SJSA1 (cell line): Measurements from ENCODE around the gene CTNNA3. TPM values are rescaled to one million over a fixed set of nuclear protein-coding genes. Genes with fewer than 3 reads are reported as not detected.
"Not testable (repeated sequence)": the region's sequence is repeated elsewhere in the genome, so short reads cannot be mapped to it uniquely, and the experiment has no call there.

Experiments used
- DNase-seq, 2 experiments: peaks; one replicate each; pipeline ENCODE4 v3.0.0-alpha.2; 2015 to 2020; ENCODE audit warnings: low spot score in 2 of 2, low read depth in 1 of 2
- H3K27ac ChIP-seq: fragments of 250-450 bp; sonication (Bioruptor Pico); 2 replicates; pipeline ENCODE4 v1.5.1; 2020; ENCODE audit warnings: mild to moderate bottlenecking, moderate library complexity
- H3K27me3 ChIP-seq: fragments of 250-450 bp; sonication (Bioruptor Pico); replicated peaks from 2 replicates; pipeline ENCODE4 v1.5.1; 2020; ENCODE audit warnings: mild to moderate bottlenecking, moderate library complexity
- H3K36me3 ChIP-seq: fragments of 250-450 bp; sonication (Bioruptor Pico); 2 replicates; pipeline ENCODE4 v1.5.1; 2020; ENCODE audit warnings: mild to moderate bottlenecking
- H3K4me1 ChIP-seq: fragments of 250-450 bp; sonication (Bioruptor Pico); replicated peaks from 2 replicates; pipeline ENCODE4 v1.6.1; 2021; ENCODE audit warnings: mild to moderate bottlenecking
- H3K4me3 ChIP-seq: fragments of 250-450 bp; sonication (Bioruptor Pico); 2 replicates; pipeline ENCODE4 v1.5.1; 2020; ENCODE audit warnings: mild to moderate bottlenecking
- H3K9me3 ChIP-seq: fragments of 250-450 bp; sonication (Bioruptor Pico); replicated peaks from 2 replicates; pipeline ENCODE4 v1.5.1; 2020; ENCODE audit warnings: mild to moderate bottlenecking
- total RNA-seq: library from RNA; depleted of rRNA; stranded (reverse); fragments of >200 nt; shearing (Covaris generic); gene quantifications from 2 replicates; pipeline ENCODE4 v1.2.3, GENCODE V29; 2014

The CTNNA3 gene
- total RNA-seq, 1 experiment from 2014 or later = 0.18 TPM

DNA sequence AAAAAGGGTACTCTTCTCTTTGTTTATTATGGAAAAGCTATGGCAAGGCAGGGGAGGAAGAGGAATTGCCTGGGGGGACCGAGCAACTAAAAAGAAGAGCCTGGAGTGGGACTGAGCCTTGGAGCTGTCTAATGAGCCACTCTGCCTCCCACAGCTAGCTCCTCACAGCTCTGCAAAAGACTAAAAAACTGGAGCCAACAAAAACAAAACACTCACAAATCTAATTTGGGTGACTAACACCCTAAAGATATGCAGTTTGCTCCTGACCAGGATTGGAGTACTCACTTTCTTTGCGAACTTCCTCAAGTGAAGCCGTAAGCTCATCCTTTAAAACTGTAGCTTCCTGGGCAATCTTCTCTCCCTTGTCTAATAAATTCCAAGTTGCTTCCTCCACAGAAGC, 89.4 kb downstream of the CTNNA3 start:
- DNase-seq = peak; percentile 74 to 81
- H3K4me1 ChIP-seq = peaks cover 56% of the 10 kb centered on the region
- no peak overlapping the region for H3K4me3 ChIP-seq
- H3K9me3 ChIP-seq = no peaks in the 10 kb centered on the region
- H3K27me3 ChIP-seq = no peaks in the 10 kb centered on the region
- peak overlapping the region; percentile 60 for H3K27ac ChIP-seq
- no peaks in the 10 kb centered on the region for H3K36me3 ChIP-seq

DNA sequence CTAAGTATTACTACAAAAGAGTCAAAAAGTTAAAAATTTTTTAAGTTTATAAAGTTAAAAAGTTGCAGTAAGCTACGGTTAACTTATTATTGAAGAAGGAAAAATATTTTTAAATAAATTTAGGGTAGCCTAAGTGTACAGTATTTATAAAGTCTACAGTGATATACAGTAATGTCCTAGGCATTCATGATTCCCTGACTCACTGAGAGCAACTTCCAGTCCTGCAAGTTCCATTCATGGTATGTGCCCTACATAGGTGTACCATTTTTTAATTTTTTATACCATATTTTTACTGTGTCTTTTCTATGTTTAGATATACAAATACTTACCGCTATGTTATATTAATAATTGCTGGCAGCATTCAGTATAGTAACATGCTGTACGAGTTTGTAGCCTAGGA, 92.3 kb downstream of the CTNNA3 start:
- no peak overlapping the region for H3K4me3 ChIP-seq
- peaks cover 37% of the 10 kb centered on the region for H3K4me1 ChIP-seq
- no peak overlapping the region for H3K27ac ChIP-seq
- H3K9me3 ChIP-seq = no peaks in the 10 kb centered on the region
- H3K27me3 ChIP-seq = no peaks in the 10 kb centered on the region
- H3K36me3 ChIP-seq = no peaks in the 10 kb centered on the region
- no peak for DNase-seq

DNA sequence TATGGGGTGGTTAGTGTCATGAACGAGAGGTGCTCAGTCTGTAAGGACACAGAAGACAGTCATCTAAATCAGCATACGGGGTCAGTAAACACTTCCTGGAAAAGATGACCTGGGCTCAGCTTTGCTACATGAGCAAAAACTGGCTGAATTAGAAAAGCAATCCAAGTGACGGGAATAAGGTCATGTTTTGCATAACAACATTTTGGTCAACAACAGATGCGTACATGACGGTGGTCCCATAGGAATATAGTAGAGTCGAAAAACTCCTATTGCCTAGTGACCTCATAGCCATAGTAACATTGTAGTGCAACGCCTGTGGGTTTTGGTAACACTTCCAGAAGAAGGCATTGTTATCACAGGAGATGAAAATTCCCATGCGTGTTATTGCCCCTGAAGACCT, 92.9 kb downstream of the CTNNA3 start:
- Histone ChIP-seq H3K9me3 (no peaks in the 10 kb centered on the region), H3K27me3 (no peaks in the 10 kb centered on the region), H3K27ac (peak overlapping the region; percentile 39), H3K4me3 (no peak overlapping the region), H3K36me3 (no peaks in the 10 kb centered on the region), H3K4me1 (peaks cover 37% of the 10 kb centered on the region)
- DNase-seq = no peak

DNA sequence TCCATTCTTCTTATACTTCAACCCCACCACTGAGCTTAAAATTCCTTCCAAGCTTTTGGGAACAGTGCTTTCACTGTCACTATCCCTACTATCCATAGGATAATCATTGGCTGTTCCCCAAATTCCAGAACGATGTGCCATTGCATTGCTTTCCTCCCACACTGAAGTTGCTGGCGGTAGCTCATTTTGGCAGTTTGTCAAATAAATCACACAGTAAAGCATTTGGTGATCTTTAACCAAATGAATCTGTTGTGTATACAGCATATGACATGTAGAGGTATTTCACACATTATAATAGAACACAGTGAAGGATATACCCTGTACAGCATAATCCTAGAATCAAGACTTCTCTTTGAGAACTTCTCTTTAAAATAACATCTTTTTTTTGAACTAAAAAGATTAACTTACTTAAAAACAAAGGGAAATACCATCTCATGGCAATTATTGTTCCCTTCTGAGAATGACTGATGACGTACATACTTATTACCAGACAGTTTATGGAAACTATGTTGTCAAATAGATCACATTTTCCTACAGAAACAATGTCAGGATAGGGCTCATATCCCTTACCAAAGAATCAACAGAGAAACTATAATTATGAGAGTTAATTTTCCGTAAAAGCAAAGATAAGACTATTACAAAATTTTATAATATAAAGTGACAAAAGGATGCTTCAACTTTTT, 93.6 kb downstream of the CTNNA3 start:
- peak overlapping the region; percentile 39 for H3K27ac ChIP-seq
- H3K36me3 ChIP-seq = no peaks in the 10 kb centered on the region

GRCh38 chr10:67599597-67599996, 96.4 kb downstream of the CTNNA3 start:
- no peaks in the 10 kb centered on the region for H3K9me3 ChIP-seq
- no peaks in the 10 kb centered on the region for H3K36me3 ChIP-seq
- H3K27me3 ChIP-seq = no peaks in the 10 kb centered on the region
- H3K4me1 ChIP-seq = peaks cover 17% of the 10 kb centered on the region
- no peak for DNase-seq
- H3K27ac ChIP-seq = no peak overlapping the region
- no peak overlapping the region for H3K4me3 ChIP-seq

More for the DNA sequence above, 93.6 kb downstream of the CTNNA3 start:
- DNase-seq = peak; percentile 68 to 73
- Histone ChIP-seq H3K4me3 (no peak overlapping the region), H3K4me1 (peaks cover 31% of the 10 kb centered on the region), H3K27me3 (no peaks in the 10 kb centered on the region), H3K9me3 (no peaks in the 10 kb centered on the region)

DNA sequence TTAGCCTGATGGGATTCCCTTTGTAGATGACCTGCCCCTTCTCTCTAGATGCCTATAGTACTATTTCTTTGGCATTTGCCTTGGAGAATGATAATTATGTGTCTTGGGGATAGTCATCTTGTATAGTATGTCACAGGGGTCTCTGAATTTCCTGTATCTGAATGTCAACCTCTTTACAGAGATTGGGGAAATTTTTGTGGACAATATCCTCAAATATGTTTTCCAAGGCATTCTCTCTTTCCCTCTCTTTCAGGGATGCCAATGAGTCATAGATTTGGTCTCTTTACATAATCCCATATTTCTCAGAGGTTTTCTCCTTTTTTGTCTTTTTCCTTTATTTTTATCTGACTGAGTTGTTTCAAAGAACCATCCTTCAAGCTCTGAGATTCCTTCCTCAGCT, 99.4 kb downstream of the CTNNA3 start:
- no peaks in the 10 kb centered on the region for H3K36me3 ChIP-seq
- H3K4me3 ChIP-seq = no peak overlapping the region
- DNase-seq = no peak
- H3K4me1 ChIP-seq = peaks cover 9% of the 10 kb centered on the region
- no peak overlapping the region for H3K27ac ChIP-seq
- no peaks in the 10 kb centered on the region for H3K9me3 ChIP-seq
- H3K27me3 ChIP-seq = no peaks in the 10 kb centered on the region

DNA sequence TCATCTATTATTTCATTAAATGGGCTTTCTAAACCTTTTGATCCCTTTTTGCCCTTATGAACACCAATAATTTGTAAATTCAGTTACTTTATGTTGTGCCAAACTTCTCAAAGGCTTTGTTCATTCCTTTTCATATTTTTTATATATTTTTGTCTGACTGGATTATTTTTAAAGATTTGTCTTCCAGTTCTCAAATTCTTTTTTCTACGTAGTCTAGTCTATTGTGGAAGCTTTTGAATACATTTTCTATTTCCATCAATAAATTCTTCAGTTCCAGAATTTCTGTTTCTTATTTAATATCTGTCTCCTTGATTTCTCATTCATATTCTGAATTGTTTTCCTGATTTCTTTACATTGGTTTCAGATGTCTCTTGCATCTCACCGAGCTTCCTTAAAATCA, 108.2 kb downstream of the CTNNA3 start:
- peaks cover 12% of the 10 kb centered on the region; the same call in 1 of the 2 replicates for H3K9me3 ChIP-seq
- no peaks in the 10 kb centered on the region for H3K36me3 ChIP-seq
- peaks cover 5% of the 10 kb centered on the region; the same call in 1 of the 2 replicates for H3K4me1 ChIP-seq
- H3K27me3 ChIP-seq = no peaks in the 10 kb centered on the region
- no peak for DNase-seq
- H3K4me3 ChIP-seq = no peak overlapping the region
- H3K27ac ChIP-seq = no peak overlapping the region

DNA sequence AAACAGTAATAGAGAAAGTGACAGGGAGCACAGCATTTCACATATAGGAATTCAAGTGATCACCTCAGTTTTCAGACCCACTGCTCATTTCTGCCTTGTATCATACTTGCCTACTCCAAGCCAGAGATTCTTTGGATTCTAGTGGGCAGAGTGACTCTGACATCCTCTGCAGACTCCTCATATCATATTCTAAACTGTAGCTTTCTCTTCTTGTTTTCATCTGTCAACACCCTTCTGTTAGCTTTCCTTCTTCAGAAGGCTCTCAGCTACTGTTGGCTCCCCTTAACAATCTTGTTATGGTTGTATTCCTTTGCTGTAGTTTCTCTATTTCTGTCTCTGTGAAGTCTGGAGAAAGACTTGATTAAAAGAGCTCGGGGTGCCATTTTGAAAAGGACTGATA, 120.5 kb downstream of the CTNNA3 start:
- H3K4me1 ChIP-seq = no peaks in the 10 kb centered on the region
- no peak for DNase-seq

GRCh38 chr10:67573484-67573883, 122.5 kb downstream of the CTNNA3 start:
- H3K9me3 ChIP-seq = no peaks in the 10 kb centered on the region
- H3K4me1 ChIP-seq = no peaks in the 10 kb centered on the region
- no peak for DNase-seq
- H3K27ac ChIP-seq = no peak overlapping the region
- H3K4me3 ChIP-seq = no peak overlapping the region
- H3K27me3 ChIP-seq = no peaks in the 10 kb centered on the region
- H3K36me3 ChIP-seq = no peaks in the 10 kb centered on the region

More for the DNA sequence above, 120.5 kb downstream of the CTNNA3 start:
- Histone ChIP-seq H3K36me3 (no peaks in the 10 kb centered on the region), H3K27me3 (no peaks in the 10 kb centered on the region), H3K9me3 (no peaks in the 10 kb centered on the region), H3K27ac (no peak overlapping the region), H3K4me3 (no peak overlapping the region)

- no peak for DNase-seq
- Histone ChIP-seq H3K4me1 (no peaks in the 10 kb centered on the region), H3K36me3 (no peaks in the 10 kb centered on the region), H3K9me3 (no peaks in the 10 kb centered on the region), H3K27me3 (no peaks in the 10 kb centered on the region), H3K4me3 (no peak overlapping the region), H3K27ac (no peak overlapping the region)
Observed at GRCh38 chr10:67571503-67571902, 124.5 kb downstream of the CTNNA3 start.

- DNase-seq, H3K27ac ChIP-seq, H3K36me3 ChIP-seq, H3K4me1 ChIP-seq, H3K9me3 ChIP-seq, H3K4me3 ChIP-seq, H3K27me3 ChIP-seq: not testable (repeated sequence)
Observed at GRCh38 chr10:67558311-67558710, 137.7 kb downstream of the CTNNA3 start.

GRCh38 chr10:67553254-67553653, 142.7 kb downstream of the CTNNA3 start:
- H3K36me3 ChIP-seq = no peaks in the 10 kb centered on the region
- no peaks in the 10 kb centered on the region for H3K4me1 ChIP-seq
- no peak for DNase-seq
- H3K9me3 ChIP-seq = no peaks in the 10 kb centered on the region
- no peak overlapping the region for H3K27ac ChIP-seq
- no peak overlapping the region for H3K4me3 ChIP-seq
- H3K27me3 ChIP-seq = no peaks in the 10 kb centered on the region

DNA sequence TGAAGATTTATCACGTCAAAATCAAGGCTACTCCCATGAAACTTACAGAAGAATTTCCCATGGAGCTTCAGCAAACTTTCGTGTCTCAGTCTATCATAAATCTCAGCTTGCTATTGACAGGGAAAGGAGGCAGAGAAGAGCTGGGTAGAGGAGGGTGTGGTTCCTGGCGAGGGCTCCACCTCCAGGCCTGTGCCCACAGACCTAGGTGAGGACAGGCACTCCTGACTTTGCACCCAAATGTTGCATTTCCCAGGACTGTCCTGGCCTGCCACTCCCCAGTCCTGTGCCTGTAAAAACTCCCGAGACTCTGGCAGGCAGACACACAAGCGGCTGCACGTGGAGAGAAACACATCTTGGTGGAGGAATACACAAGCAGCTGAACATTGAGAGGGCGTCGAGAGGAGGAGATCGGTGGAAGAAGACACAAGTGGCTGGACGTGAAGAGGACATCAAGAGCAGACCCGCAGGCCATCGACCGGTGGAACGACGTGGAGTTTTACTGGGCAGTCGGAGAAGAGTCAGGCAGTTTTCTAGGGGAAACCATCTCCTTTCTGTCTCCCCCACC, 145.1 kb downstream of the CTNNA3 start:
- no peaks in the 10 kb centered on the region for H3K36me3 ChIP-seq
- no peaks in the 10 kb centered on the region for H3K9me3 ChIP-seq
- no peaks in the 10 kb centered on the region for H3K27me3 ChIP-seq
- no peaks in the 10 kb centered on the region for H3K4me1 ChIP-seq
- no peak for DNase-seq
- no peak overlapping the region for H3K27ac ChIP-seq
- H3K4me3 ChIP-seq = no peak overlapping the region

DNA sequence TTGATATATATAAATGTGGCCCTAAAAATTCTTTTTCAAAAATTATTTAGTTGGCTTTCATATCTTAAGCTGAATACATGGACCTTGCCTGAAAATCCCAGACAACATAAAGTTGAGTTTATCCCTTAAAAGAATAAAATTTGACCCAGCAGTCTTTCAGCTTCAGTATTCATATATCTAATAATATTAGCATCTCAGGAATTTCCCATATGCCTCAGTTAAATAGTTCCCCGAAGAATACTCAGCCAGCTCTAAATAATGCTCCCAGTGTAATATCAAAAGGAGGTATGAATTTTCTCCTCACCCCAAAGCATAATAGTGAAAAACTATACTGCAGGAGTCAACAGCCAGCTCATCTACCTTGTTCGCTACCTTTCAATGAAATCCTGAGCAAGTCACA, 145.9 kb downstream of the CTNNA3 start:
- Histone ChIP-seq H3K4me1 (no peaks in the 10 kb centered on the region), H3K27me3 (no peaks in the 10 kb centered on the region), H3K36me3 (no peaks in the 10 kb centered on the region), H3K27ac (no peak overlapping the region), H3K9me3 (no peaks in the 10 kb centered on the region), H3K4me3 (no peak overlapping the region)
- DNase-seq = no peak

- Histone ChIP-seq H3K27me3 (no peaks in the 10 kb centered on the region), H3K4me1 (no peaks in the 10 kb centered on the region), H3K36me3 (no peaks in the 10 kb centered on the region), H3K27ac (no peak overlapping the region), H3K4me3 (no peak overlapping the region), H3K9me3 (no peaks in the 10 kb centered on the region)
- DNase-seq = peak in 1 of 2 experiments; percentile 14
Observed at GRCh38 chr10:67549390-67549789, 146.6 kb downstream of the CTNNA3 start.
